ENCODE data around the gene GOLGA6C.

DNA sequence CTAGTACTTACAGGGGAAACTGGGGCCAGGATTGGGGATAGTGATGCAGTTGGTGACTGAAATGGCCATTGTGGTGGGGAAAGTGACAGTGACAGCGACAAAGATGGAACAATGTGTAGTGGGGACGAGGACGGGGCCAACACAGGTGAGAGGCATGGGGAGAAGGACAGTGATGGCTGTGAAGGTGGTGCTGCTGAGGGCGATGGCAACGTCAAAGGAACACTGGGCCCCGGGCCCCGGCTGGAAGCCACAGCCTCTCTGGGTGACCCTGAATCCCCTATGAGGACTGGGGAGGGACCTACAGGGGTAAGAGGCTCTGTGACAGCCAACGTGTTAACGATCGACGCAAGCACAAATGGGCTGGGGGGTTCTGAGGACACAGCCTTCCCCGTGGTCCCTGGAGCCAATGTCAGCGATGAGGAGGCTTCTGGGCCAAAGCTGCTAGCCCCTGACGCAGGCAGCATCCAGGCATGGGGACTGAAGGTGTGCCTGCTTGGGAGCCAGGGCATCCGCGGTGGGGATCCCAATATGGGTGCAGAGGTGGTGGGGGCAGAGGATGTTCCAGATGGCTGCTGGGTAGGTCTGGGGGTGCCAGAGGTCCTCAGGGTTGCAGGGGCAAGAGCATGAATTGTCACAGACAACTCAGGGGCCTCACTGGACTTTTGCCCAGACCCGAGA is 25.2 kb upstream of the GOLGA6C start:
- TF ChIP-seq GATA2 (IDR thresholded peaks at IDR 0.05; ENCODE audit: low read depth, low read length) (no peak), GATA3 (IDR thresholded peaks at IDR 0.05; ENCODE audit: low read depth, low read length) (no peak)

Data from SH-SY5Y (cell line).